Raji (cell line): ENCODE data around the gene DAB2.

ENCODE experiments used
- POLR2A ChIP-seq: IDR thresholded peaks from 2 replicates; pipeline ENCODE4 v1.6.1; 2011; ENCODE audit warnings: low read depth, low read length, control low read depth; ENCODE audit not compliant: insufficient read depth

The DAB2 gene

GRCh38 chr5:39415201-39415600 lies 9.6 kb downstream of the DAB2 start:
- no peak for TF ChIP-seq POLR2A

DNA sequence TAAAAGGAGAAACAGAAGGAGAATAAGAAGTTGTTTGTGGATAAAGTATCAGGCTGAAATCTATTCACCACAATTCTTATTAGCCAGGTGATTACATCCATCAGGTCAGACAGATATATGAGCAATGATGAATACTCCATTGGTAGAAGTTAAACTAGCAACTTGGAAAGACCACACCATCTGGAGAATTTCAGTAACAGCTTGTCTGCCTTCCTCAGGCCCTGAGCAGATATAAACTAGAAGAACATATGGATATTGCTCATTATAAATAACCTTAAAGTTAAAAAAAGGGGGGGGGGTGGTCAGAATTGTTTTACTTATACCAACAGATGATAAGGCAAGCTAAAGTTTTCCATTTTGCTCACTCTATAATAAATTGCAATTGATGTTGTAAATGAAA lies 10.4 kb downstream of the DAB2 start:
- no peak for TF ChIP-seq POLR2A

GRCh38 chr5:39413771-39414170 lies 11.0 kb downstream of the DAB2 start:
- TF ChIP-seq POLR2A = no peak

DNA sequence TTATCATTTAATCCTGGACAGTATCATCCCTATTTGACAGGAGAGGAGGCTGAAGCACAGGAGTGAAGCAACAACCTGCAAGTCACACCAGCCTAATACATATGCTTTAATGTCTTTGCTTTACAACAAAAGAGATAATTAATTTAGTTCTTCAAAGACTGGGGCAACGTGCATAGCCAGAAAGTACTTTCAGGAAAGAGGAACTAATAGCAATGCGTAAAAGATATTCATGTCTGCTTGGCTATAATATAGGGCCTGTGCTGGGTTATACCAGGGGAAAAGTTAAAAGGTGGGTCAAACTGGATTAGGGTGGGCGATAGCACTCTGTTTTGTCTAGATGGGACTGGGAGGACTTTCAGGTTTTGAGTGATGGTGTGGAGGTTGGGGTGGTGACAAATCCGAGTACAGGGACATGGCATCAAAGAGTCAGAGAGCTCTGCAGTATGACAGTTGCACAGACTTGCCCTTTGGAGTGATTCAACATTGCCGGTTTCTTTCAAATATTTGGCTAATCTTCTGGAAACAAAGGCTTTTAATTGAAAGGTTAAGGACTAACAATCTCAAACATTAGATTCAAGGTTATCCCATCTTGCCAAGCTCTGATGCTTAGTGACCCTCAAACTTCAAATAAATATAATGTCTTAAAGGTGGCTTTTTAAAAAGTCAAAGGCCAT lies 11.9 kb downstream of the DAB2 start:
- TF ChIP-seq POLR2A = no peak

DNA sequence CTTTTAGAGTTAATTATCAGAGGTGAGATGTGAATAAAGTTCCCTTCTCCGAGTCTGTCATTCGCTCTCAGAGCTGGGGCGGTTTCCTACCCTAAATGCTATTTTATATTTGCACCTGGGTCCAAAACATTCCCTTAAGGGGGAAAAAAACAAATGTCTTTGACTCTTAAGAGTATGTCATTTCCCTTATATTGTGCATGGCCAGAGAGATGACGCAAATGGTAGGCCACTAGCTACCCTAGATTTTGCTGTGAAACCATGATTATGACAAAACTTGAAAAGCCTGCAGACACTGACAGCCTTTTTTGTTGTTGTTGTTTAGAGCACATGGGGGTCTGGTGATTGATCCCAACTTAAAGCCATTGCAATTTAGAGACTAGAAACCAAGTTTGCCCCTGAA lies 12.8 kb downstream of the DAB2 start:
- TF ChIP-seq POLR2A = no peak

DNA sequence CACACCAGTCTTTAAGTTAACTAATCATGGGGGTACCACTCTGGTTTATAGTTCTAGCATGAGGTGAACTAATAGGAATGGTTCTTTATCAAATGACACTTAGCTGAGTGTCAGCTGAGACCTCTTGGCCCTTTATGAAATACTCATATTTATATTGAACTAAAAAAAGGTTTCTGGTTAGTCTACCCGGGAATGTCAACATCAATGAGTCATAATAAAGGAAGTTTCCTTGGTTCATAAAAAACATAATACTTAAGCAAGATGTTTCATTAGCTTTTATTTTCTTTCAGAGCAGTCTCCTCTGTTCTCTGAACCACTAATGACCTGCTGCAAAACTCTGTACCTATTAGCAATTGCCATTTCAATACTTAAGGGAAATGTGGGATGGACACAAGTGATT lies 13.7 kb downstream of the DAB2 start:
- no peak for TF ChIP-seq POLR2A

- no peak for TF ChIP-seq POLR2A
These were observed 15.7 kb downstream of the DAB2 start for GRCh38 chr5:39409033-39409432.

- no peak for TF ChIP-seq POLR2A
These were observed 19.5 kb downstream of the DAB2 start for GRCh38 chr5:39405083-39405843.

DNA sequence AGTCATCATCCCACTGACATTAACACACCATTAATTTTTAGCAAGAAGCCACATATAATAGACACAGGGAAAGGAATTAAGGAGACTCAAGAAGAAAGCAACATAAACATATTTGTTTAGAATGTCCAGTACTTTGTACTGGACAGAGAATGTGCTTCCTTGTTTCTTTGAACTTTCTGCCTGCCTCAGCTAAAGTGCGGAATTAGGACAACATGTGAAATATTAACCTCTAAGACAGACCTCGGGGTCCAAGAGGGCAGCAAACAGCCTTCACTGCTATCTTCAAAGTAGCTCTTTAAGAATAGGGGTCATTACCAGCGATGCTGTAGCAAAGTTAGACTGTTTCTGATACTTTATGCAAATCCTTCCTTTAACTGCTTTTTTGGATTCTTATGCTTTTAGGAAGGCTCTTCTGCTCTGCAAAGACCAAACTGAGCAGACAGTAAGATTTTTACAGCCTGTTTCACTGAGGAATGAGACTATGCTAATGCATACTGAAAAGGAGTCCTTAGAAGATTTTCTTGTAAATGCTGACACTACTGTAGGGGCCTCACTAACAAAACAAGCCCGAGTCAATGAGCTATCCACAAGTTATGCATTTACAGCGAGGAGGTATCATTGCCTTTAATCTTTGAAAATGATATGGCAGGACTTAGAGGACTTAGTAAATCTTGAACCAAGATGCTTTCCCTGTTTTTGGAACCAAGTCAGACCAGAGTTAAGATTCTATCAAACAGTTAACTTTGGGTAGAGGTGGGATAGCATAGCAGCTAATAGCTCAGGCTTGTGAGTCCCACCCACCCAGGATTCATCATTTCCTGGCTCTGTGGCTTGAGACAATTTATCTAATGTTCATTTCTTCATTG lies 23.8 kb downstream of the DAB2 start:
- no peak for TF ChIP-seq POLR2A

GRCh38 chr5:39399135-39400036 lies 25.4 kb downstream of the DAB2 start:
- TF ChIP-seq POLR2A = no peak

DNA sequence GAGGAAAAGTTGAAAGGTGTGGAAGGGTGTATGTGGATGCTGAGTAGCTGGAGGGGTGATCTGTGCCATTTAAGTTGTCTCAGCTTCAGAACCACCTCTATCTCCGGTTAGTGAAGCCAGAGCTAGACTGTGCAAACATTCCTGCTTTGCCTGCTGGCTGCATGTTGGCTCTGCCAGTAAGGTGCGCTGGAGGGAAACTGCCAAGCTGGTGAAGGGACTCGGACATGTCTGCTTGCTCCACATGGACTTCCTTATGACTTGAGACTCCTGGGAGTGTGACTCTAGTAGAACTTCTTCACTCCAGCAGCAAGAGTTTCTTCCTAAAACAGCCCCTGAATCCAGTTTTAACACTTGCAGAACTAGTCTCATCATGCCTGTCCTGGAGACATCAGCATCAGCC lies 27.9 kb downstream of the DAB2 start:
- no peak for TF ChIP-seq POLR2A

GRCh38 chr5:39395521-39395920 lies 29.3 kb downstream of the DAB2 start:
- no peak for TF ChIP-seq POLR2A

GRCh38 chr5:39394946-39395345 lies 29.8 kb downstream of the DAB2 start:
- no peak for TF ChIP-seq POLR2A

GRCh38 chr5:39390945-39391344 lies 33.8 kb downstream of the DAB2 start:
- no peak for TF ChIP-seq POLR2A

GRCh38 chr5:39387293-39387692 lies 37.5 kb downstream of the DAB2 start:
- no peak for TF ChIP-seq POLR2A

DNA sequence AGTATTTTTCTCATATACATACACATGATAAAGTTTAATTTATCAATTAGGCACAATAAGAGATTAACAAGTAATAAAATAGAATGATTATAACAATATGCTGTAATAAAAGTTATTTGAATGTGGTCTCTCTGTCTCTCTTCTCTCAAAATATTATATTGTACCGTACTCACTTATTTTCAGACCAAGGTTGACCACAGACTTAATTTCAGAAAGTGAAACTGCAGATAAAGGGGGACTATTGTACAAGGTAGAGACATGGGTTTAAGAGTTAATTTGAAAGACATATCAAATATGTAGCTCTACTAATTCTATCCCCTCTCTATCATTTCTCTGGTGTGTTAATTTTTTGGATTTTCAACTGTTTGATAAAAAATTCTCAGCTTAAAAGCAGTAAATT lies 40.5 kb downstream of the DAB2 start:
- no peak for TF ChIP-seq POLR2A
